Measurements from ENCODE around the gene AAGAB. TPM values are rescaled to one million over a fixed set of nuclear protein-coding genes. Genes with fewer than 3 reads are reported as not detected.
A peak's percentile ranks its signal among the peaks of the same experiment; 100 is the strongest.

Gene AAGAB
- total and polyA plus RNA-seq, 8 donors = 7.1 to 16.3 (median 13.0) TPM

DNA sequence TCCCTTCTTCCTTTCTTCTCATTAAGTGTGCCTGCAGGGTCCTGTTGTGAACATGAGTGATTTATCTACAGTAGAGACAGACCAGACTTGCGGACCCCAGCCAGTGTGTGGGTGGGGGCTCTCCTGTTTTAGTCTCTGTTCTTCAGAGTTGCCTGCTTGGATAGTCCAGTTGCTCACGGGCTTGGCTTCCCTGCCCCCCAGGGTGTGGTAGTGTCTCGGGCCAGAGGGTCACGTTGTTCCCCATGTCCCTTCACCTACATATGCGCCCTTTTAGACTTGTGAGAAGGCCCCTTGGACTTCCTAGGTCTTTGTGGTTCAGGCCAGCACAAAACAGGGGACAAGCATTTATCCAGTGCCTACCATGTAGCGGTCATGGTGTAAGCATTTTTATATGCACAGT lies 85.8 kb downstream of the AAGAB start:
- Histone ChIP-seq H3K9me3 (no peaks in the 10 kb centered on the region), H3K4me3 (no peak overlapping the region), H3K36me3 (peaks cover 0 to 22% (median 0%) of the 10 kb centered on the region in 3 donors), H3K4me1 (peaks cover 5 to 8% (median 8%) of the 10 kb centered on the region in 3 donors), H3K27me3 (no peaks in the 10 kb centered on the region), H3K27ac (no peak overlapping the region)
- DNase-seq (no peak), FAIRE-seq (no peak), ATAC-seq (peak in 1 of 4 donors; percentile 1)
- intact Hi-C loops (cut with DNase I) = no loop called here
- TF ChIP-seq, protein P1, sequence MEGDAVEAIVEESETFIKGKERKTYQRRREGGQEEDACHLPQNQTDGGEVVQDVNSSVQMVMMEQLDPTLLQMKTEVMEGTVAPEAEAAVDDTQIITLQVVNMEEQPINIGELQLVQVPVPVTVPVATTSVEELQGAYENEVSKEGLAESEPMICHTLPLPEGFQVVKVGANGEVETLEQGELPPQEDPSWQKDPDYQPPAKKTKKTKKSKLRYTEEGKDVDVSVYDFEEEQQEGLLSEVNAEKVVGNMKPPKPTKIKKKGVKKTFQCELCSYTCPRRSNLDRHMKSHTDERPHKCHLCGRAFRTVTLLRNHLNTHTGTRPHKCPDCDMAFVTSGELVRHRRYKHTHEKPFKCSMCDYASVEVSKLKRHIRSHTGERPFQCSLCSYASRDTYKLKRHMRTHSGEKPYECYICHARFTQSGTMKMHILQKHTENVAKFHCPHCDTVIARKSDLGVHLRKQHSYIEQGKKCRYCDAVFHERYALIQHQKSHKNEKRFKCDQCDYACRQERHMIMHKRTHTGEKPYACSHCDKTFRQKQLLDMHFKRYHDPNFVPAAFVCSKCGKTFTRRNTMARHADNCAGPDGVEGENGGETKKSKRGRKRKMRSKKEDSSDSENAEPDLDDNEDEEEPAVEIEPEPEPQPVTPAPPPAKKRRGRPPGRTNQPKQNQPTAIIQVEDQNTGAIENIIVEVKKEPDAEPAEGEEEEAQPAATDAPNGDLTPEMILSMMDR (IDR thresholded peaks at IDR 0.05) = no peak
- WGBS, 2 donors = 83 to 89% methylated on average over 6 of the region's 6 CpGs

DNA sequence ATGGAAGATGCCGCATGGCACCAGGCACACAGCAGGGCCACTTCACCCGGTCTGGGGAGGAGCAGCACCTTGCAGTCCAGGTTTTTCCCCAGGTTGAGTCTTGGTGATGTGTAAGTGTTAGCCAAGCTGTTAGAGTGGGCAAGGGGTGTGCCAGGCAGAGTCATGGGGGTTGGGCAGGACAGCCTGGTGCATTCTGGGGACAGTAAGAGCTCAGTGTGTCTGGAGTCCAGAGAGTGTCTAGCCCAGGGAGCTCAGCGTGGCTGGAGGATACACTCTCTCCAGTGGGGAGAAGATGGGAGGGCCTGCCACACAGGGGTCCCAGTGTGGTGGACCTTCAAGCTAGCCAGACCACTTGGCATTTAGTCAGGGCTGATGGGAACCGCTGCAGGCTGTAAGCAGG lies 87.4 kb downstream of the AAGAB start:
- H3K4me3 ChIP-seq = no peak overlapping the region
- no peak for FAIRE-seq
- H3K4me1 ChIP-seq = peaks cover 5 to 8% (median 8%) of the 10 kb centered on the region in 3 donors
- no peak overlapping the region for H3K27ac ChIP-seq
- TF ChIP-seq, protein P1 (IDR thresholded peaks at IDR 0.05) = no peak
- no peaks in the 10 kb centered on the region for H3K9me3 ChIP-seq
- intact Hi-C loops (cut with DNase I) = no loop called here
- DNase-seq = no peak
- 84 to 91% methylated on average over 4 of the region's 4 CpGs for WGBS, 2 donors
- peak in 1 of 4 donors; percentile 2 for ATAC-seq
- H3K27me3 ChIP-seq = no peaks in the 10 kb centered on the region
- H3K36me3 ChIP-seq = peaks cover 0 to 22% (median 0%) of the 10 kb centered on the region in 3 donors

DNA sequence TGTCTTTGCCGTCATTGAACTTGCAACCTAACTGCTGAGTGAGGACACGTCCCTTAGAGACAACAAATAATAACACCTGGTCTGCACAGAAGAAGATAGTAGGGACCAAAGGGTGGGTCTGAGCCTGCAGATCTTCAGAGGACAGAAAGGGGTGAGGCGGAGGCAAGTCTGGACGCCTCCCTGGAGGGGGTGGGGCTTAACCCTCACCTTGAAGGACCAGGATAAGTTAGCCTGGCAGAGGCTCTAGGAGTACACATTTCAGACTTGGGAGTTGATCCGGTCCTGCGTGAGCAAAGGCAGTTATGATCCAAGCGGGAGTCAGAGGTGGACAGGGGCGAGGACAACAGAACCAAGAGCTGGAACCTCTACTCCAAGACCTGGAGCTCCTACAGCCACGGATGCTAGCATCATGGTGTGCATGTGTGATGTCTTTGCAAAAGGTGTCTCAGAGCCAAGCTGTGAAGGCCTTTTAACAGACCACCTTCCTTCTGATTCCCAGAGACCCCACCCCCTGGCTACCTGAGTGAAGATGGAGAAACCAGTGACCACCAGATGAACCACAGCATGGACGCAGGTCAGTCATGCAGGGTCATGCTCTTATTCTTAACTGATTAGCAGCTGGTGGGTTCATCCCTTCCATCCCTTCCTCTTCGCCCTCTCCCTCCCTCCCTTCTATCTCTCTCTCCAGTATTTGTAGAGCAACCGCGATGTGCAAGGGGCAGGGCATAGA lies 88.0 kb downstream of the AAGAB start:
- FAIRE-seq = no peak
- H3K9me3 ChIP-seq = no peaks in the 10 kb centered on the region
- no peak overlapping the region for H3K4me3 ChIP-seq
- WGBS, 2 donors = 83 to 84% methylated on average over 13 of the region's 13 CpGs
- DNase-seq = no peak
- ATAC-seq = no peak
- peaks cover 5 to 8% (median 8%) of the 10 kb centered on the region in 3 donors for H3K4me1 ChIP-seq
- intact Hi-C loops (cut with DNase I) = no loop called here
- H3K27me3 ChIP-seq = no peaks in the 10 kb centered on the region
- peaks cover 0 to 22% (median 0%) of the 10 kb centered on the region in 3 donors for H3K36me3 ChIP-seq
- TF ChIP-seq, protein P1 (IDR thresholded peaks at IDR 0.05) = no peak
- H3K27ac ChIP-seq = no peak overlapping the region

DNA sequence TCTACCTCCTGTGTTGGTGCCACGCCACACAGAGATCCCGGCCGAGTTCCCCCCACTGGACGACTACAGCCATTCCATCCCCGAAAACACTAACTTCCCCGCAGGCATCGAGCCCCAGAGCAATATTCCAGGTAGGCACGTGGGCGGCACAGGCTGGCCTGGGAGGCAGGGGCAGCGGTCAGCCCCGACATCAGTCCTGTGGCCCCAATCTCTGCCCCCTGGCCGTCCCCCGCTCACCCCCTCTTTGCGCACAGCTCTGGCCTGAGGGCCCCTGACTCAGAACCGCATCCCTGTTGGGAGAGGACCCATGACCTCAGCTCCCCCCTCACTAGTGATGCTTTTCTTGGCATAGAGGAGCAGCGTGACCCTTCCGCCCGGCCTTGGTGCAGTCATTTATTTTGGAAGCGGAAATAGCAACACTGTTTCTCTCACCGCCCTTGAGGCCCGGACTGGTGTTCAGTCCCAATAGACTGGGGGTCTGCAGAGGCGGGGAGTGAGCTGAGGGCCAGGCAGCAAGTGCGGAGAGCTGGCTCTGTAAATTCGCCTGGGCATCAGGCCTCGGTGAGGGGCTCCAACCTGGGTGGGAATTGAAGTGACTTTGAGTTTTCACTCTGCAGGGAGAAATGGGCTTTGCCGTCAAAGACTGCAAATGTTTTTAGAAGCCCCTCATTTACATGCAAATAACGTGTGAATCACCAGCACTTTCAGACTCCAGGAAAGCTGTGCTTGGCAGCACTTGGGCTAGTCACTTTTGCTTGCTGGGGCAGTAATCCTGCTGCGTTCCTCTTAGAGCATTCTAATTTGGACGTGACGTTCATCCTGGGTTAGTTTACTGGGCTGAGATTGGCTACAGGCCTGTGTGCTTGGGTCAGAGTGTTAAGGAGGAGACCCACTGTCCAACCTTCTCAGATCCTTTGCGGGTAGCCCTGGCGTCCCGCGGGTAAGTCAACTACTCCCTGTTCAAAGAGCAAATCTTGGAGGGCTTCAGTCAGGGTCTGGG lies 88.9 kb downstream of the AAGAB start:
- intact Hi-C loops (cut with DNase I) = no loop called here
- ATAC-seq (no peak), FAIRE-seq (no peak), DNase-seq (no peak)
- no peaks in the 10 kb centered on the region for H3K9me3 ChIP-seq
- H3K27me3 ChIP-seq = no peaks in the 10 kb centered on the region
- no peak overlapping the region for H3K4me3 ChIP-seq
- TF ChIP-seq, protein P1 (IDR thresholded peaks at IDR 0.05) = no peak
- peaks cover 0 to 22% (median 0%) of the 10 kb centered on the region in 3 donors for H3K36me3 ChIP-seq
- peaks cover 5 to 8% (median 8%) of the 10 kb centered on the region in 3 donors for H3K4me1 ChIP-seq
- no peak overlapping the region for H3K27ac ChIP-seq
- WGBS, 2 donors = 87 to 90% methylated on average over 34 of the region's 34 CpGs
